Measurements from ENCODE around the gene PNPO.

- TF ChIP-seq EZH2phosphoT487 (IDR thresholded peaks at IDR 0.05; ENCODE audit: low read depth), result no peak
- TF ChIP-seq, protein P1, sequence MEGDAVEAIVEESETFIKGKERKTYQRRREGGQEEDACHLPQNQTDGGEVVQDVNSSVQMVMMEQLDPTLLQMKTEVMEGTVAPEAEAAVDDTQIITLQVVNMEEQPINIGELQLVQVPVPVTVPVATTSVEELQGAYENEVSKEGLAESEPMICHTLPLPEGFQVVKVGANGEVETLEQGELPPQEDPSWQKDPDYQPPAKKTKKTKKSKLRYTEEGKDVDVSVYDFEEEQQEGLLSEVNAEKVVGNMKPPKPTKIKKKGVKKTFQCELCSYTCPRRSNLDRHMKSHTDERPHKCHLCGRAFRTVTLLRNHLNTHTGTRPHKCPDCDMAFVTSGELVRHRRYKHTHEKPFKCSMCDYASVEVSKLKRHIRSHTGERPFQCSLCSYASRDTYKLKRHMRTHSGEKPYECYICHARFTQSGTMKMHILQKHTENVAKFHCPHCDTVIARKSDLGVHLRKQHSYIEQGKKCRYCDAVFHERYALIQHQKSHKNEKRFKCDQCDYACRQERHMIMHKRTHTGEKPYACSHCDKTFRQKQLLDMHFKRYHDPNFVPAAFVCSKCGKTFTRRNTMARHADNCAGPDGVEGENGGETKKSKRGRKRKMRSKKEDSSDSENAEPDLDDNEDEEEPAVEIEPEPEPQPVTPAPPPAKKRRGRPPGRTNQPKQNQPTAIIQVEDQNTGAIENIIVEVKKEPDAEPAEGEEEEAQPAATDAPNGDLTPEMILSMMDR (IDR thresholded peaks at IDR 0.05; ENCODE audit: low read depth, low read length), result no peak
Observed at GRCh38 chr17:47901423-47901822, 39.9 kb upstream of the PNPO start.
